Tibial nerve (tissue), 4 donors: Measurements from ENCODE around the gene PRR5.
"Not testable (repeated sequence)": the region's sequence is repeated elsewhere in the genome, so short reads cannot be mapped to it uniquely, and the experiment has no call there.

Experiments used
- EP300 ChIP-seq, 2 donors: sonication (generic); formaldehyde crosslinking; IDR thresholded peaks; one replicate each; pipeline ENCODE4 v1.6.1; 2017; ENCODE audit warnings: antibody characterized with exemption in 2 of 2, mild to moderate bottlenecking in 1 of 2
- POLR2A ChIP-seq, 2 donors: fragments of 450-650 bp; IDR thresholded peaks; one replicate each; pipeline ENCODE4 v1.6.1; 2017; ENCODE audit warnings: antibody characterized with exemption in 2 of 2, mild to moderate bottlenecking in 2 of 2, moderate library complexity in 2 of 2
- TF ChIP-seq, protein P1 (sequence below), 5 experiments: fragments of 200-600 bp in 3 of 5; fragments of 450-650 bp in 2 of 5; sonication (generic) in 3 of 5; IDR thresholded peaks; one replicate each; pipeline ENCODE4 v1.5.1; 2016 to 2019; ENCODE audit warnings: antibody characterized with exemption in 5 of 5, mild to moderate bottlenecking in 3 of 5, moderate library complexity in 2 of 5

DNA sequence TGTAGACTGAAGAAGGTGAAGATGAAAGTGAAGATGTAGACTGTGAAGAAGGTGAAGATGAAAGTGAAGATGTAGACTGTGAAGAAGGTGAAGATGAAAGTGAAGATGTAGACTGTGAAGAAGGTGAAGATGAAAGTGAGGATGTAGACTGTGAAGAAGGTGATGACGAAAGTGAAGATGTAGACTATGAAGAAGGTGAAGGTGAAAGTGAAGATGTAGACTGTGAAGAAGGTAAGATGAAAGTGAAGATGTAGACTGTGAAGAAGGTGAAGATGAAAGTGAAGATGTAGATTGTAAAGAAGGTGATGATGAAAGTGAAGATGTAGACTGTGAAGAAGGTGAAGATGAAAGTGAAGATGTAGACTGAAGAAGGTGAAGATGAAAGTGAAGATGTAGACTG, 49.1 kb upstream of the PRR5 start:
- TF ChIP-seq, protein P1, sequence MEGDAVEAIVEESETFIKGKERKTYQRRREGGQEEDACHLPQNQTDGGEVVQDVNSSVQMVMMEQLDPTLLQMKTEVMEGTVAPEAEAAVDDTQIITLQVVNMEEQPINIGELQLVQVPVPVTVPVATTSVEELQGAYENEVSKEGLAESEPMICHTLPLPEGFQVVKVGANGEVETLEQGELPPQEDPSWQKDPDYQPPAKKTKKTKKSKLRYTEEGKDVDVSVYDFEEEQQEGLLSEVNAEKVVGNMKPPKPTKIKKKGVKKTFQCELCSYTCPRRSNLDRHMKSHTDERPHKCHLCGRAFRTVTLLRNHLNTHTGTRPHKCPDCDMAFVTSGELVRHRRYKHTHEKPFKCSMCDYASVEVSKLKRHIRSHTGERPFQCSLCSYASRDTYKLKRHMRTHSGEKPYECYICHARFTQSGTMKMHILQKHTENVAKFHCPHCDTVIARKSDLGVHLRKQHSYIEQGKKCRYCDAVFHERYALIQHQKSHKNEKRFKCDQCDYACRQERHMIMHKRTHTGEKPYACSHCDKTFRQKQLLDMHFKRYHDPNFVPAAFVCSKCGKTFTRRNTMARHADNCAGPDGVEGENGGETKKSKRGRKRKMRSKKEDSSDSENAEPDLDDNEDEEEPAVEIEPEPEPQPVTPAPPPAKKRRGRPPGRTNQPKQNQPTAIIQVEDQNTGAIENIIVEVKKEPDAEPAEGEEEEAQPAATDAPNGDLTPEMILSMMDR (IDR thresholded peaks at IDR 0.05), result not testable (repeated sequence)
- not testable (repeated sequence) for TF ChIP-seq POLR2A, EP300 (IDR thresholded peaks at IDR 0.05)
